WTC11 (cell line): ENCODE measurements around the gene PAIP1. TPM values are rescaled to one million over a fixed set of nuclear protein-coding genes. Genes with fewer than 3 reads are reported as not detected.

Experiments used
- ARID4B ChIP-seq: sonication (generic); formaldehyde crosslinking; IDR thresholded peaks from 2 replicates; pipeline ENCODE4 v1.8.0; 2023; ENCODE audit warnings: missing genetic modification reagents, mild to moderate bottlenecking, borderline replicate concordance
- ATF3 ChIP-seq: sonication (generic); formaldehyde crosslinking; conservative IDR thresholded peaks from 2 replicates; pipeline ENCODE4 v1.8.1; 2022; ENCODE audit warnings: mild to moderate bottlenecking, missing genetic modification reagents
- CBFB ChIP-seq: sonication (generic); formaldehyde crosslinking; IDR thresholded peaks from 2 replicates; pipeline ENCODE4 v1.8.1; 2022; ENCODE audit warnings: mild to moderate bottlenecking, low read depth, missing genetic modification reagents
- CDX4 ChIP-seq: fragments of 250-450 bp; sonication (Bioruptor Pico); IDR thresholded peaks from 2 replicates; pipeline ENCODE4 v1.9.0; 2021; ENCODE audit warnings: moderate library complexity, mild to moderate bottlenecking, inconsistent platforms, borderline replicate concordance
- E2F5 ChIP-seq: sonication (generic); formaldehyde crosslinking; IDR thresholded peaks from 2 replicates; pipeline ENCODE4 v1.8.1; 2022; ENCODE audit warnings: mild to moderate bottlenecking, moderate library complexity, missing genetic modification reagents
- FOXJ3 ChIP-seq: sonication (generic); formaldehyde crosslinking; IDR thresholded peaks from 2 replicates; pipeline ENCODE4 v1.9.0; 2021; ENCODE audit warnings: missing genetic modification reagents, mild to moderate bottlenecking, borderline replicate concordance
- FOXK1 ChIP-seq: sonication (generic); formaldehyde crosslinking; IDR thresholded peaks from 2 replicates; pipeline ENCODE4 v1.8.0; 2022; ENCODE audit warnings: mild to moderate bottlenecking, moderate library complexity, missing genetic modification reagents
- FOXP1 ChIP-seq: sonication (generic); formaldehyde crosslinking; IDR thresholded peaks from 2 replicates; pipeline ENCODE4 v1.8.0; 2022; ENCODE audit warnings: missing genetic modification reagents, mild to moderate bottlenecking, moderate library complexity, borderline replicate concordance
- JUN ChIP-seq: sonication (generic); formaldehyde crosslinking; IDR thresholded peaks from 2 replicates; pipeline ENCODE4 v1.8.0; 2023; ENCODE audit warnings: mild to moderate bottlenecking, missing genetic modification reagents
- MXD4 ChIP-seq: fragments of 250-450 bp; sonication (Bioruptor Pico); IDR thresholded peaks from 2 replicates; pipeline ENCODE4 v1.8.0; 2021; ENCODE audit warnings: mild to moderate bottlenecking, moderate library complexity, borderline replicate concordance
- MYBL2 ChIP-seq: sonication (generic); formaldehyde crosslinking; IDR thresholded peaks from 2 replicates; pipeline ENCODE4 v1.8.1; 2023; ENCODE audit warnings: mild to moderate bottlenecking, moderate library complexity, missing genetic modification reagents
- NR1H2 ChIP-seq: sonication (generic); formaldehyde crosslinking; IDR thresholded peaks from 2 replicates; pipeline ENCODE4 v1.9.0; 2021; ENCODE audit warnings: mild to moderate bottlenecking, moderate library complexity, missing genetic modification reagents
- NR3C1 ChIP-seq: sonication (generic); formaldehyde crosslinking; conservative IDR thresholded peaks from 2 replicates; pipeline ENCODE4 v1.8.1; 2023; ENCODE audit warnings: low read depth, mild to moderate bottlenecking, missing genetic modification reagents
- SP1 ChIP-seq: sonication (generic); formaldehyde crosslinking; conservative IDR thresholded peaks from 2 replicates; pipeline ENCODE4 v1.8.1; 2022; ENCODE audit warnings: missing genetic modification reagents
- ZNF121 ChIP-seq: sonication (generic); formaldehyde crosslinking; IDR thresholded peaks from 2 replicates; pipeline ENCODE4 v1.8.0; 2023; ENCODE audit warnings: missing genetic modification reagents
- ZNF219 ChIP-seq: sonication (generic); formaldehyde crosslinking; IDR thresholded peaks from 2 replicates; pipeline ENCODE4 v1.8.0; 2023; ENCODE audit warnings: missing genetic modification reagents, mild to moderate bottlenecking, borderline replicate concordance
- ZNF232 ChIP-seq: sonication (generic); formaldehyde crosslinking; IDR thresholded peaks from 2 replicates; pipeline ENCODE4 v1.8.0; 2022; ENCODE audit warnings: mild to moderate bottlenecking, missing genetic modification reagents
- ZNF396 ChIP-seq: fragments of 250-450 bp; sonication (Bioruptor Pico); IDR thresholded peaks from 2 replicates; pipeline ENCODE4 v1.8.0; 2021; ENCODE audit warnings: mild to moderate bottlenecking, moderate library complexity, borderline replicate concordance
- ZNF423 ChIP-seq: fragments of 250-450 bp; sonication (Bioruptor Pico); IDR thresholded peaks from 2 replicates; pipeline ENCODE4 v2.1.2; 2022; ENCODE audit warnings: mild to moderate bottlenecking, moderate library complexity
- ZNF532 ChIP-seq: fragments of 250-450 bp; sonication (Bioruptor Pico); IDR thresholded peaks from 2 replicates; pipeline ENCODE4 v1.9.0; 2021; ENCODE audit warnings: mild to moderate bottlenecking, borderline replicate concordance
- ZNF671 ChIP-seq: fragments of 250-450 bp; sonication (Bioruptor Pico); IDR thresholded peaks from 2 replicates; pipeline ENCODE4 v1.8.0; 2021; ENCODE audit warnings: mild to moderate bottlenecking
- ZSCAN18 ChIP-seq: fragments of 250-450 bp; sonication (Bioruptor Pico); IDR thresholded peaks from 2 replicates; pipeline ENCODE4 v2.1.2; 2022; ENCODE audit warnings: mild to moderate bottlenecking, moderate library complexity
- total RNA-seq: library from RNA; stranded (reverse); gene quantifications from 3 replicates; pipeline ENCODE4 v1.2.3, GENCODE V29; 2021
- TF ChIP-seq, protein P1 (sequence below): sonication (generic); formaldehyde crosslinking; IDR thresholded peaks from 2 replicates; pipeline ENCODE4 v1.8.1; 2022; ENCODE audit warnings: mild to moderate bottlenecking, missing genetic modification reagents, moderate library complexity, borderline replicate concordance
- TF ChIP-seq, protein P2 (sequence below): fragments of 200-600 bp; IDR thresholded peaks from 2 replicates; pipeline ENCODE4 v1.8.0; 2022; ENCODE audit warnings: antibody characterized with exemption

PAIP1 gene
- total RNA-seq, 1 experiment from 2014 or later = 82.5 TPM

DNA sequence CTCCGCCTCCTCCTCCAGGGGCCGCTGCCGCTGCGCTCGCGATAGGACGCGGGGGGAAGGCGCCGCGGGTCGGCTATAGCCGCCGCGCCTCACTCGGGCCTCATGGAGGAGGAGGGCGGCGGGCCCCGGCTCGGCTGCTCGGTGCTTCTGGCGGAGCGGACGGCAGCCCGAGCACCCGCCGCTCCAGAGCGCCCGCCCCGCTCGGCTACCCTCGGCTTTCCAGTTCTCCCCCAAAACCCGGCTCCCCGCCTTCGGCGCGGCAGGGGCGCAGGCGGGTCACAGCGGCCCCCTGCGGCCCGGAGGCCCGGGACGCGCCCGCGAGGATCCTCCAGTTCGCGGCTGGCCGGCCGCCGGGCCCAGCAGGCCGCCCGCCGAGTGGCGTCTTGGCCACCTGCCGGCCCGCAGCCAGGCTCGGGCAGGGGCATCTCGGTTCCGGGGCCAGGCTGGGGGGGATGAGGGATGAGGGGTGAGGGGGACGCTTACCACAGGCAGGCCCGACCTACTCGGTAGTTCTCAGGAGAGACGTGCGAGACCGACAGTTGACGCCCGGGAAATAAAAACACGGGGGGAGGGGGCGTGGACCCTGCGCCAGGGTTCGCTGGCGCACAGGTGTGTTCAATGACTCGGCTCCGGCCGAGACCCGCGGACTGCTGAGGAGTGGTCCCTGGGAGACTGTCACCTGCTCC lies at the start of gene PAIP1 (continued):
- TF ChIP-seq, protein P1, sequence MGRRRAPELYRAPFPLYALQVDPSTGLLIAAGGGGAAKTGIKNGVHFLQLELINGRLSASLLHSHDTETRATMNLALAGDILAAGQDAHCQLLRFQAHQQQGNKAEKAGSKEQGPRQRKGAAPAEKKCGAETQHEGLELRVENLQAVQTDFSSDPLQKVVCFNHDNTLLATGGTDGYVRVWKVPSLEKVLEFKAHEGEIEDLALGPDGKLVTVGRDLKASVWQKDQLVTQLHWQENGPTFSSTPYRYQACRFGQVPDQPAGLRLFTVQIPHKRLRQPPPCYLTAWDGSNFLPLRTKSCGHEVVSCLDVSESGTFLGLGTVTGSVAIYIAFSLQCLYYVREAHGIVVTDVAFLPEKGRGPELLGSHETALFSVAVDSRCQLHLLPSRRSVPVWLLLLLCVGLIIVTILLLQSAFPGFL (CRISPR knock-in tag) = no peak
- no peak for TF ChIP-seq CBFB
- no peak for TF ChIP-seq FOXP1
- TF ChIP-seq ZNF396 (CRISPR knock-in tag) = no peak
- TF ChIP-seq MXD4 (CRISPR knock-in tag) = no peak
- TF ChIP-seq ZNF232 (CRISPR knock-in tag) = no peak; the same call in 1 of the 2 replicates
- TF ChIP-seq ARID4B (CRISPR knock-in tag) = no peak
- no peak; the same call in 1 of the 2 replicates for TF ChIP-seq FOXK1 (CRISPR knock-in tag)
- no peak for TF ChIP-seq ZNF532 (CRISPR knock-in tag)
- no peak for TF ChIP-seq ZNF121 (CRISPR knock-in tag)
- peak; percentile 74; the same call in 1 of the 2 replicates for TF ChIP-seq JUN (CRISPR knock-in tag)
- no peak for TF ChIP-seq CDX4
- TF ChIP-seq ZNF671 (CRISPR knock-in tag) = no peak
- TF ChIP-seq NR1H2 = no peak
- TF ChIP-seq ATF3 (CRISPR knock-in tag) = no peak
- no peak for TF ChIP-seq ZNF219 (CRISPR knock-in tag)
- TF ChIP-seq NR3C1 = no peak
- TF ChIP-seq FOXJ3 (CRISPR knock-in tag) = no peak
- TF ChIP-seq SP1 (CRISPR knock-in tag) = peak; percentile 59; the same call in 1 of the 2 replicates
- TF ChIP-seq, protein P2, sequence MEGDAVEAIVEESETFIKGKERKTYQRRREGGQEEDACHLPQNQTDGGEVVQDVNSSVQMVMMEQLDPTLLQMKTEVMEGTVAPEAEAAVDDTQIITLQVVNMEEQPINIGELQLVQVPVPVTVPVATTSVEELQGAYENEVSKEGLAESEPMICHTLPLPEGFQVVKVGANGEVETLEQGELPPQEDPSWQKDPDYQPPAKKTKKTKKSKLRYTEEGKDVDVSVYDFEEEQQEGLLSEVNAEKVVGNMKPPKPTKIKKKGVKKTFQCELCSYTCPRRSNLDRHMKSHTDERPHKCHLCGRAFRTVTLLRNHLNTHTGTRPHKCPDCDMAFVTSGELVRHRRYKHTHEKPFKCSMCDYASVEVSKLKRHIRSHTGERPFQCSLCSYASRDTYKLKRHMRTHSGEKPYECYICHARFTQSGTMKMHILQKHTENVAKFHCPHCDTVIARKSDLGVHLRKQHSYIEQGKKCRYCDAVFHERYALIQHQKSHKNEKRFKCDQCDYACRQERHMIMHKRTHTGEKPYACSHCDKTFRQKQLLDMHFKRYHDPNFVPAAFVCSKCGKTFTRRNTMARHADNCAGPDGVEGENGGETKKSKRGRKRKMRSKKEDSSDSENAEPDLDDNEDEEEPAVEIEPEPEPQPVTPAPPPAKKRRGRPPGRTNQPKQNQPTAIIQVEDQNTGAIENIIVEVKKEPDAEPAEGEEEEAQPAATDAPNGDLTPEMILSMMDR = no peak
- TF ChIP-seq MYBL2 (CRISPR knock-in tag) = no peak; the same call in none of the 2 replicates
- TF ChIP-seq ZNF423 (CRISPR knock-in tag) = peak; percentile 92
- TF ChIP-seq ZSCAN18 (CRISPR knock-in tag) = no peak
- TF ChIP-seq E2F5 (CRISPR knock-in tag) = 0 out of 2 replicates have a peak, but pooled peaks have one; percentile 8
